ENCODE data around the gene CRACDL.

The CRACDL gene

GRCh38 chr2:98769114-98769476 lies 166.9 kb downstream of the CRACDL start:
- ATAC-seq: no peak
- TF ChIP-seq ZFP3 (CRISPR knock-in tag; IDR thresholded peaks at IDR 0.05) (no peak), ZNF8 (CRISPR knock-in tag; IDR thresholded peaks at IDR 0.05) (no peak), TSHZ2 (CRISPR knock-in tag; IDR thresholded peaks at IDR 0.05) (no peak), ZNF70 (CRISPR knock-in tag; IDR thresholded peaks at IDR 0.05) (no peak), PPARA (CRISPR knock-in tag; IDR thresholded peaks at IDR 0.05; ENCODE audit: borderline replicate concordance) (no peak), BACH2 (CRISPR knock-in tag; IDR thresholded peaks at IDR 0.05; ENCODE audit: borderline replicate concordance) (no peak), CREB5 (CRISPR knock-in tag; IDR thresholded peaks at IDR 0.05; ENCODE audit: low read depth) (no peak), ESRRG (CRISPR knock-in tag; IDR thresholded peaks at IDR 0.05) (no peak), CSDC2 (CRISPR knock-in tag; IDR thresholded peaks at IDR 0.05) (no peak), ZC3H10 (CRISPR knock-in tag; IDR thresholded peaks at IDR 0.05) (no peak), ISL1 (CRISPR knock-in tag; IDR thresholded peaks at IDR 0.05) (no peak)
- TF ChIP-seq, protein P1, sequence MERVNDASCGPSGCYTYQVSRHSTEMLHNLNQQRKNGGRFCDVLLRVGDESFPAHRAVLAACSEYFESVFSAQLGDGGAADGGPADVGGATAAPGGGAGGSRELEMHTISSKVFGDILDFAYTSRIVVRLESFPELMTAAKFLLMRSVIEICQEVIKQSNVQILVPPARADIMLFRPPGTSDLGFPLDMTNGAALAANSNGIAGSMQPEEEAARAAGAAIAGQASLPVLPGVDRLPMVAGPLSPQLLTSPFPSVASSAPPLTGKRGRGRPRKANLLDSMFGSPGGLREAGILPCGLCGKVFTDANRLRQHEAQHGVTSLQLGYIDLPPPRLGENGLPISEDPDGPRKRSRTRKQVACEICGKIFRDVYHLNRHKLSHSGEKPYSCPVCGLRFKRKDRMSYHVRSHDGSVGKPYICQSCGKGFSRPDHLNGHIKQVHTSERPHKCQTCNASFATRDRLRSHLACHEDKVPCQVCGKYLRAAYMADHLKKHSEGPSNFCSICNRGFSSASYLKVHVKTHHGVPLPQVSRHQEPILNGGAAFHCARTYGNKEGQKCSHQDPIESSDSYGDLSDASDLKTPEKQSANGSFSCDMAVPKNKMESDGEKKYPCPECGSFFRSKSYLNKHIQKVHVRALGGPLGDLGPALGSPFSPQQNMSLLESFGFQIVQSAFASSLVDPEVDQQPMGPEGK (CRISPR knock-in tag; IDR thresholded peaks at IDR 0.05; ENCODE audit: borderline replicate concordance): no peak
- TF ChIP-seq, protein P2, sequence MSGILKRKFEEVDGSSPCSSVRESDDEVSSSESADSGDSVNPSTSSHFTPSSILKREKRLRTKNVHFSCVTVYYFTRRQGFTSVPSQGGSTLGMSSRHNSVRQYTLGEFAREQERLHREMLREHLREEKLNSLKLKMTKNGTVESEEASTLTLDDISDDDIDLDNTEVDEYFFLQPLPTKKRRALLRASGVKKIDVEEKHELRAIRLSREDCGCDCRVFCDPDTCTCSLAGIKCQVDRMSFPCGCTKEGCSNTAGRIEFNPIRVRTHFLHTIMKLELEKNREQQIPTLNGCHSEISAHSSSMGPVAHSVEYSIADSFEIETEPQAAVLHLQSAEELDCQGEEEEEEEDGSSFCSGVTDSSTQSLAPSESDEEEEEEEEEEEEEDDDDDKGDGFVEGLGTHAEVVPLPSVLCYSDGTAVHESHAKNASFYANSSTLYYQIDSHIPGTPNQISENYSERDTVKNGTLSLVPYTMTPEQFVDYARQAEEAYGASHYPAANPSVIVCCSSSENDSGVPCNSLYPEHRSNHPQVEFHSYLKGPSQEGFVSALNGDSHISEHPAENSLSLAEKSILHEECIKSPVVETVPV (CRISPR knock-in tag; IDR thresholded peaks at IDR 0.05): no peak

DNA sequence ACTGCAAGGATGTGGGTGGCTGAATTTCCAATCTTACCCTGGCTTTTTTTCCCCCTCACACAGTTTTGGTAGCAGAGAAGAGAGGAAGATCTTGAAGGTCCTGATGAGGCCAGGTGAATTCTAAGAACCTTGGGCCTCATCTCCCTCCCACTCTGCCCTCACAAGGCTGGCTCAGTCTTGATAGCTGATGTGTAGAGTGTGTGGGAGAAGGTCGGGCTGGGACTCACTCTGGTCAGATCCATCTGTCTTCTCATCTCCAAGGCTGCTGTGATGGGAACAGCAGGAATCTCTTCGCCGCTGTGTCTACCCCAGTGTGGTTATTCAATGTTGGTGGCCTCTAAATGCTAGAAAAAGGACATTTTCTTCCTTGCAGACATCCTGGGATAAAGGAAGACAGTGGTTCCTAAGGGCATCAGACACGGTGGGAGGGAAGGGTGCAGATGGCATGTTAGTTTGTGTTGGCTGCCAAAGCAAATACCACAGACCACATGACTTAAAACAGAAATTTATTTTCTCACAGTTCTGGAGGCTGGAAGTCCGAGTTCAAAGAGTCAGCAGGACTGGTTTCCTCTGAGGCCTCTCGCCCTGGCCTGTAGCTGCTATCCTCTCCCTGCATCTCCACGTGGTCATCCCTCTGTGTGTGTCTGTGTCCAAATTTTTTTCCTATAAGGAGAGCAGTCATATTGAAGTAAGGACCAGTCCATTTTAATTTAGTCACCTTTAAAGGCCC lies 167.5 kb downstream of the CRACDL start:
- TF ChIP-seq ZC3H10 (CRISPR knock-in tag; IDR thresholded peaks at IDR 0.05) (no peak), BACH2 (CRISPR knock-in tag; IDR thresholded peaks at IDR 0.05; ENCODE audit: borderline replicate concordance) (no peak), CSDC2 (CRISPR knock-in tag; IDR thresholded peaks at IDR 0.05) (no peak), ZNF70 (CRISPR knock-in tag; IDR thresholded peaks at IDR 0.05) (no peak), CREB5 (CRISPR knock-in tag; IDR thresholded peaks at IDR 0.05; ENCODE audit: low read depth) (no peak), SNAI2 (CRISPR knock-in tag; IDR thresholded peaks at IDR 0.05) (no peak), ESRRG (CRISPR knock-in tag; IDR thresholded peaks at IDR 0.05) (no peak), OSR1 (CRISPR knock-in tag; IDR thresholded peaks at IDR 0.05) (no peak)
- TF ChIP-seq, protein P2 (CRISPR knock-in tag; IDR thresholded peaks at IDR 0.05): no peak
- TF ChIP-seq, protein P3, sequence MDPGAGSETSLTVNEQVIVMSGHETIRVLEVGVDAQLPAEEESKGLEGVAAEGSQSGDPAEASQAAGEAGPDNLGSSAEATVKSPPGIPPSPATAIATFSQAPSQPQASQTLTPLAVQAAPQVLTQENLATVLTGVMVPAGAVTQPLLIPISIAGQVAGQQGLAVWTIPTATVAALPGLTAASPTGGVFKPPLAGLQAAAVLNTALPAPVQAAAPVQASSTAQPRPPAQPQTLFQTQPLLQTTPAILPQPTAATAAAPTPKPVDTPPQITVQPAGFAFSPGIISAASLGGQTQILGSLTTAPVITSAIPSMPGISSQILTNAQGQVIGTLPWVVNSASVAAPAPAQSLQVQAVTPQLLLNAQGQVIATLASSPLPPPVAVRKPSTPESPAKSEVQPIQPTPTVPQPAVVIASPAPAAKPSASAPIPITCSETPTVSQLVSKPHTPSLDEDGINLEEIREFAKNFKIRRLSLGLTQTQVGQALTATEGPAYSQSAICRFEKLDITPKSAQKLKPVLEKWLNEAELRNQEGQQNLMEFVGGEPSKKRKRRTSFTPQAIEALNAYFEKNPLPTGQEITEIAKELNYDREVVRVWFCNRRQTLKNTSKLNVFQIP (CRISPR knock-in tag; IDR thresholded peaks at IDR 0.05; ENCODE audit: borderline replicate concordance, low read depth): no peak
- ATAC-seq: peak; percentile 24; the same call in 1 of the 3 replicates

All from SK-N-SH treated with all-trans-retinoic acid at 6 μM for 48 hours (cell line).